HepG2 (cell line): ENCODE data around the gene SNX19. TPM values are rescaled to one million over a fixed set of nuclear protein-coding genes. Genes with fewer than 3 reads are reported as not detected.

Experiments used
- ATAC-seq: fragments of 200-7000 bp; cut with Tn5 transposase; 3 replicates; pipeline ENCODE4 v1.9.1; 2020; ENCODE audit warnings: mild to moderate bottlenecking, moderate library complexity
- BruUV-seq: library from RNA; stranded (reverse); fragments of 400-500 nt; replicated peaks from 2 replicates; lab custom pipeline; 2021; lab: Mats Ljungman, UMichigan
- CTCF ChIA-PET: fragments of 300-600 bp; formaldehyde crosslinking; extraction: SDS; loops from one replicate; lab custom pipeline; 2021; ENCODE audit warnings: low total read pairs, inconsistent platforms, low intra/inter-chr PET ratio; lab: Yijun Ruan, JAX
- POLR2A ChIA-PET: fragments of 350-600 bp; sonication (Branson Sonifier 250); formaldehyde crosslinking; loops from one replicate; lab custom pipeline; 2020; ENCODE audit warnings: antibody characterized with exemption, inconsistent platforms; lab: Yijun Ruan, JAX
- DNase-seq: peaks from one replicate; pipeline ENCODE4 v3.0.0-alpha.2; 2015; ENCODE audit warnings: low spot score
- FAIRE-seq: peaks from 3 replicates; lab custom pipeline; 2011; peaks lifted over from hg19 to GRCh38; lab: Jason Lieb, UNC
- H2AFZ ChIP-seq: one replicate; pipeline ENCODE4 v1.6.1; 2011; ENCODE audit warnings: low read length, inconsistent platforms
- H3K27ac ChIP-seq: fragments of 300-600 bp; 3 replicates; pipeline ENCODE4 v1.8.0; 2011; ENCODE audit warnings: mixed run types, mild to moderate bottlenecking, mixed read lengths, low read length, inconsistent platforms; ENCODE audit not compliant: insufficient read depth; ENCODE audit errors: extremely low read length
- H3K27me3 ChIP-seq, 2 experiments: fragments of 200-600 bp in 1 of 2; 2 replicates in 1 of 2; 3 replicates in 1 of 2; pipeline versions ENCODE4 v1.6.0 to v1.8.0; 2011; ENCODE audit warnings: low read length in 2 of 2, mild to moderate bottlenecking in 2 of 2, moderate library complexity in 2 of 2, inconsistent platforms in 1 of 2; ENCODE audit not compliant: insufficient read depth in 2 of 2, control insufficient read depth in 1 of 2
- H3K36me3 ChIP-seq, 2 experiments: fragments of 200-600 bp in 1 of 2; replicated peaks in 1 of 2; 2 replicates in 1 of 2; 3 replicates in 1 of 2; pipeline versions ENCODE4 v1.5.1 to v1.8.0; 2011; ENCODE audit warnings: low read length in 2 of 2, inconsistent platforms in 1 of 2; ENCODE audit not compliant: insufficient read depth in 2 of 2, control insufficient read depth in 1 of 2
- H3K4me1 ChIP-seq: 2 replicates; pipeline ENCODE4 v1.5.1; 2012; ENCODE audit warnings: low read length, inconsistent platforms; ENCODE audit not compliant: insufficient read depth
- H3K4me2 ChIP-seq: 2 replicates; pipeline ENCODE4 v1.6.0; 2011; ENCODE audit warnings: low read depth, low read length, inconsistent platforms
- H3K4me3 ChIP-seq, 3 experiments: fragments of 200-600 bp in 1 of 3; sonication (generic), shearing (Covaris generic) in 1 of 3; replicated peaks in 1 of 3; 2 replicates each; pipeline ENCODE4 v1.5.1; 2011 to 2016; ENCODE audit warnings: low read length in 3 of 3, inconsistent platforms in 2 of 3, low read depth in 2 of 3, mild to moderate bottlenecking in 2 of 3, control low read depth in 1 of 3, mixed read lengths in 1 of 3; ENCODE audit not compliant: insufficient read depth in 1 of 3
- H3K79me2 ChIP-seq: one replicate; pipeline ENCODE4 v1.6.1; 2011; ENCODE audit warnings: low read length, inconsistent platforms; ENCODE audit not compliant: insufficient read depth
- H3K9ac ChIP-seq: 2 replicates; pipeline ENCODE4 v1.6.0; 2011; ENCODE audit warnings: mild to moderate bottlenecking, low read depth, low read length, inconsistent platforms; ENCODE audit not compliant: insufficient read depth
- H3K9me3 ChIP-seq: 2 replicates; pipeline ENCODE4 v1.5.1; 2012; ENCODE audit warnings: mild to moderate bottlenecking, low read length
- H4K20me1 ChIP-seq: 2 replicates; pipeline ENCODE4 v1.6.0; 2011; ENCODE audit warnings: inconsistent platforms, mild to moderate bottlenecking, low read length, moderate library complexity; ENCODE audit not compliant: insufficient read depth
- BHLHE40 ChIP-seq: IDR thresholded peaks from 2 replicates; pipeline ENCODE4 v1.6.1; 2011; ENCODE audit warnings: low read length, improper control_type of control experiment
- E2F1 ChIP-seq: sonication (generic); formaldehyde crosslinking; IDR thresholded peaks from 2 replicates; pipeline ENCODE4 v1.5.0; 2020; ENCODE audit warnings: missing genetic modification reagents
- FOXC1 ChIP-seq: sonication (generic); formaldehyde crosslinking; IDR thresholded peaks from 2 replicates; pipeline ENCODE4 v1.8.0; 2022; ENCODE audit warnings: mild to moderate bottlenecking, missing genetic modification reagents, borderline replicate concordance
- LRRFIP1 ChIP-seq: sonication (generic); formaldehyde crosslinking; conservative IDR thresholded peaks from 2 replicates; pipeline ENCODE4 v1.4.0; 2020; ENCODE audit warnings: missing genetic modification reagents
- NFE2L2 ChIP-seq: fragments of 150-350 bp; IDR thresholded peaks from 2 replicates; pipeline ENCODE4 v1.6.1; 2014; ENCODE audit warnings: low read length
- REL ChIP-seq: sonication (generic); formaldehyde crosslinking; conservative IDR thresholded peaks from 2 replicates; pipeline ENCODE4 v1.8.0; 2022; ENCODE audit warnings: mild to moderate bottlenecking, missing genetic modification reagents, moderate library complexity
- RFXANK ChIP-seq: IDR thresholded peaks from 2 replicates; pipeline ENCODE4 v1.6.1; 2016
- SETDB1 ChIP-seq: sonication (generic); formaldehyde crosslinking; IDR thresholded peaks from 2 replicates; pipeline ENCODE4 v1.5.1; 2020; ENCODE audit warnings: missing genetic modification reagents, mild to moderate bottlenecking, borderline replicate concordance
- SSRP1 ChIP-seq: IDR thresholded peaks from 2 replicates; pipeline ENCODE4 v1.6.1; 2016; ENCODE audit warnings: control low read depth
- STAT5B ChIP-seq: sonication (generic); formaldehyde crosslinking; IDR thresholded peaks from 2 replicates; pipeline ENCODE4 v1.4.0; 2020; ENCODE audit warnings: missing genetic modification reagents
- ZFYVE20 ChIP-seq: sonication (generic); formaldehyde crosslinking; IDR thresholded peaks from 2 replicates; pipeline ENCODE4 v1.8.0; 2023; ENCODE audit warnings: low read depth, mild to moderate bottlenecking, moderate library complexity, missing genetic modification reagents, borderline replicate concordance
- ZNF138 ChIP-seq: sonication (generic); formaldehyde crosslinking; IDR thresholded peaks from 2 replicates; pipeline ENCODE4 v1.5.0; 2020; ENCODE audit warnings: mild to moderate bottlenecking, low read depth, missing genetic modification reagents
- ZNF282 ChIP-seq: fragments of 450-650 bp; IDR thresholded peaks from 2 replicates; pipeline ENCODE4 v1.6.1; 2018; ENCODE audit not compliant: partially characterized antibody
- ZNF326 ChIP-seq: sonication (generic); formaldehyde crosslinking; IDR thresholded peaks from 2 replicates; pipeline ENCODE4 v1.4.0; 2020; ENCODE audit warnings: missing genetic modification reagents, borderline replicate concordance
- ZNF510 ChIP-seq: sonication (generic); formaldehyde crosslinking; IDR thresholded peaks from 2 replicates; pipeline ENCODE4 v1.4.0; 2020; ENCODE audit warnings: low read depth, mild to moderate bottlenecking, missing genetic modification reagents
- ZNF576 ChIP-seq: sonication (generic); formaldehyde crosslinking; IDR thresholded peaks from 2 replicates; pipeline ENCODE4 v1.4.0; 2020; ENCODE audit warnings: mild to moderate bottlenecking, missing genetic modification reagents
- ZNF629 ChIP-seq: sonication (generic); formaldehyde crosslinking; conservative IDR thresholded peaks from 2 replicates; pipeline ENCODE4 v1.5.0; 2020; ENCODE audit warnings: missing genetic modification reagents
- ZNF724P ChIP-seq: sonication (generic); formaldehyde crosslinking; IDR thresholded peaks from 2 replicates; pipeline ENCODE4 v1.8.0; 2022; ENCODE audit warnings: missing genetic modification reagents, borderline replicate concordance
- WGBS: methylation state at CpG from one replicate; pipeline ENCODE4 v1.1.6; 2017; ENCODE audit warnings: low lambda C conversion rate; 5-methylcytosine and 5-hydroxymethylcytosine counted together
- in situ Hi-C: cut with HindIII; loops from 2 replicates; pipeline ENCODE4 v1.10.0; 2017; ENCODE audit warnings: low pct_unique_long_range_greater_than_20kb; ENCODE audit not compliant: extremely low pct_ligation_motif_present
- intact Hi-C: fragments of 100-400 bp; cut with micrococcal nuclease; formaldehyde crosslinking; loops from one replicate; pipeline ENCODE4 v1.10.0; 2022; ENCODE audit not compliant: unreplicated experiment
- polyA plus RNA-seq, 8 experiments: library from polyadenylated mRNA; depleted of rRNA in 3 of 8; stranded (reverse) in 7 of 8; unstranded in 1 of 8; fragments of >200 nt; fragmentation: Illumina TruSeq in 4 of 8; extraction: Trizol in 4 of 8; gene quantifications; 2 replicates each; pipeline versions ENCODE4 v1.2.1 to v1.2.3, GENCODE V29; 2011 to 2016; ENCODE audit warnings: low read depth in 4 of 8, missing spikeins in 1 of 8, mixed read lengths in 1 of 8; ENCODE audit not compliant: insufficient read depth in 1 of 8
- total RNA-seq, 5 experiments: library from RNA; depleted of rRNA; stranded (reverse); fragments of >200 nt; fragmentation: Illumina TruSeq; extraction: Trizol; gene quantifications; 2 replicates each; pipeline ENCODE4 v1.2.3, GENCODE V29; 2016; ENCODE audit warnings: low read depth in 1 of 5

The SNX19 gene
- total and polyA plus RNA-seq, 2 of the 13 experiments (the other 11 are each of a cell fraction or from before 2014, with no cell fraction given) = 0.13 to 0.27 TPM

- TF ChIP-seq ZNF282 (no peak), NFE2L2 (no peak), FOXC1 (no peak), REL (CRISPR knock-in tag) (no peak), ZNF510 (CRISPR knock-in tag) (no peak), SSRP1 (CRISPR knock-in tag) (no peak)
Measured at GRCh38 chr11:130940706-130941105, 24.4 kb upstream of the SNX19 start (continued).

GRCh38 chr11:130937051-130937450 lies 20.8 kb upstream of the SNX19 start:
- DNase-seq (no peak), ATAC-seq (no peak), FAIRE-seq (no peak)
- H3K79me2 ChIP-seq = no peaks in the 10 kb centered on the region
- H3K9me3 ChIP-seq = no peaks in the 10 kb centered on the region
- H4K20me1 ChIP-seq = no peaks in the 10 kb centered on the region
- in situ Hi-C loops (no loop called here), intact Hi-C loops (no loop called here)
- no peaks in the 10 kb centered on the region for H3K4me1 ChIP-seq
- H3K9ac ChIP-seq = no peak overlapping the region
- BruUV-seq = no TSS peak
- H2AFZ ChIP-seq = no peak overlapping the region
- ChIA-PET POLR2A (no interaction called here), CTCF (no interaction called here)
- H3K36me3 ChIP-seq = no peaks in the 10 kb centered on the region
- 24% methylated on average over 2 of the region's 2 CpGs for WGBS
- no peaks in the 10 kb centered on the region for H3K27me3 ChIP-seq
- H3K4me3 ChIP-seq = no peak overlapping the region
- no peak overlapping the region for H3K27ac ChIP-seq
- H3K4me2 ChIP-seq = no peak overlapping the region
- TF ChIP-seq LRRFIP1 (no peak), BHLHE40 (no peak), ZNF629 (no peak), ZFYVE20 (no peak), SETDB1 (CRISPR knock-in tag) (no peak), ZNF326 (CRISPR knock-in tag) (no peak), STAT5B (CRISPR knock-in tag) (no peak), ZNF576 (CRISPR knock-in tag) (no peak), E2F1 (CRISPR knock-in tag) (no peak), ZNF724P (CRISPR knock-in tag) (no peak), ZNF138 (CRISPR knock-in tag) (no peak), RFXANK (CRISPR knock-in tag) (no peak)
